GM15510 (cell line): ENCODE results near the gene CCP110.

ENCODE experiments used
- POLR2A ChIP-seq: IDR thresholded peaks from 3 replicates; pipeline ENCODE4 v1.6.1; 2011; ENCODE audit warnings: borderline replicate concordance; ENCODE audit not compliant: insufficient read length; ENCODE audit errors: extremely low read depth

CCP110 gene

GRCh38 chr16:19523559-19524355, at the start of gene CCP110:
Gene CCP110 (plus strand): TSS chr16:19523942. CDS start chr16:19527882, 3,940 bp downstream.
- TF ChIP-seq POLR2A, result peak; percentile 48

- no peak for TF ChIP-seq POLR2A
Measured at GRCh38 chr16:19474617-19475016, 49.1 kb upstream of the CCP110 start.

GRCh38 chr16:19478505-19478904, 45.2 kb upstream of the CCP110 start:
- TF ChIP-seq POLR2A, result no peak

GRCh38 chr16:19479302-19479721, 44.4 kb upstream of the CCP110 start:
- TF ChIP-seq POLR2A, result no peak

GRCh38 chr16:19481296-19481695, 42.4 kb upstream of the CCP110 start:
- no peak for TF ChIP-seq POLR2A

GRCh38 chr16:19481769-19482168, 42.0 kb upstream of the CCP110 start:
- no peak for TF ChIP-seq POLR2A

- no peak for TF ChIP-seq POLR2A
Measured at GRCh38 chr16:19482291-19482690, 41.5 kb upstream of the CCP110 start.

- TF ChIP-seq POLR2A, result no peak
Measured at GRCh38 chr16:19484096-19484495, 39.6 kb upstream of the CCP110 start.

- no peak for TF ChIP-seq POLR2A
Measured at GRCh38 chr16:19485611-19486010, 38.1 kb upstream of the CCP110 start.

- TF ChIP-seq POLR2A, result no peak
Measured at GRCh38 chr16:19486051-19486450, 37.7 kb upstream of the CCP110 start.

- no peak for TF ChIP-seq POLR2A
Measured at GRCh38 chr16:19486750-19487325, 36.9 kb upstream of the CCP110 start.

- no peak for TF ChIP-seq POLR2A
Measured at GRCh38 chr16:19488213-19488640, 35.5 kb upstream of the CCP110 start.

GRCh38 chr16:19490619-19491018, 33.1 kb upstream of the CCP110 start:
- TF ChIP-seq POLR2A, result no peak

GRCh38 chr16:19497176-19497575, 26.6 kb upstream of the CCP110 start:
- no peak for TF ChIP-seq POLR2A

GRCh38 chr16:19499006-19499405, 24.7 kb upstream of the CCP110 start:
- no peak for TF ChIP-seq POLR2A

- no peak for TF ChIP-seq POLR2A
Measured at GRCh38 chr16:19499481-19499880, 24.3 kb upstream of the CCP110 start.
